GM18873 (cell line): Measurements from ENCODE around the gene ALPG.

Experiments used
- ATAC-seq: cut with Tn5 transposase; IDR thresholded peaks from one replicate; pipeline ENCODE4 v1.9.1; 2021; ENCODE audit warnings: mild to moderate bottlenecking, moderate library complexity, moderate number of reproducible peaks; ENCODE audit not compliant: unreplicated experiment, low FRiP score

ALPG gene

GRCh38 chr2:232455426-232456255 is 49.0 kb downstream of the ALPG start, which contains the start of gene ALPI:
TSS of gene ALPI (plus strand) at chr2:232456153. CDS start at chr2:232456200, 47 bp downstream.
- no peak for ATAC-seq

GRCh38 chr2:232456296-232457120 is 49.9 kb downstream of the ALPG start:
- no peak for ATAC-seq

GRCh38 chr2:232457121-232458011 is 50.7 kb downstream of the ALPG start:
- no peak for ATAC-seq

- ATAC-seq: no peak
Observed at GRCh38 chr2:232458051-232458660, 51.5 kb downstream of the ALPG start.

GRCh38 chr2:232458661-232459418 is 52.2 kb downstream of the ALPG start:
- no peak for ATAC-seq

- no peak for ATAC-seq
Observed at GRCh38 chr2:232459419-232460035, 52.9 kb downstream of the ALPG start.

- no peak for ATAC-seq
Observed at GRCh38 chr2:232460171-232460570, 53.5 kb downstream of the ALPG start.
